GM21381 (cell line): ENCODE results near the gene LTB4R.

Experiments used
- ATAC-seq: cut with Tn5 transposase; IDR thresholded peaks from one replicate; pipeline ENCODE4 v1.9.1; 2021; ENCODE audit warnings: mild to moderate bottlenecking, moderate library complexity; ENCODE audit not compliant: unreplicated experiment

LTB4R gene

GRCh38 chr14:24299255-24300191, 11.8 kb upstream of the LTB4R start, which contains the start of the genes DHRS1 and NOP9:
Gene DHRS1, minus strand, starts transcription at chr14:24299780. Its CDS starts 674 bp downstream, at chr14:24299106.
Gene NOP9, plus strand, starts transcription at chr14:24299850. Its CDS starts 105 bp downstream, at chr14:24299955.
- peak; percentile 70 for ATAC-seq

- no peak for ATAC-seq
Measured at GRCh38 chr14:24300326-24300980, 10.8 kb upstream of the LTB4R start.

- no peak for ATAC-seq
Measured at GRCh38 chr14:24304019-24304387, 7.3 kb upstream of the LTB4R start.

GRCh38 chr14:24307156-24307574, 4.1 kb upstream of the LTB4R start:
- ATAC-seq = no peak

- no peak for ATAC-seq
Measured at GRCh38 chr14:24307575-24308341, 3.5 kb upstream of the LTB4R start, which contains the start of gene CIDEB. Gene CIDEB, minus strand, starts transcription at chr14:24307977. Its CDS starts 119 bp downstream, at chr14:24307858.

GRCh38 chr14:24308342-24309124, 2.8 kb upstream of the LTB4R start:
- no peak for ATAC-seq

GRCh38 chr14:24309538-24310264, 1.6 kb upstream of the LTB4R start, which contains the start of gene LTB4R2:
Gene LTB4R2, plus strand, starts transcription at chr14:24310140. Its CDS starts 525 bp downstream, at chr14:24310665.
- ATAC-seq = no peak

- ATAC-seq = no peak
Measured at GRCh38 chr14:24310265-24310645, 1.0 kb upstream of the LTB4R start.

GRCh38 chr14:24311837-24312615, 724 bp downstream of the LTB4R start:
- ATAC-seq = no peak

GRCh38 chr14:24312736-24313507, 1.6 kb downstream of the LTB4R start:
- no peak for ATAC-seq

GRCh38 chr14:24313913-24314312, 2.6 kb downstream of the LTB4R start:
- no peak for ATAC-seq

GRCh38 chr14:24314377-24315193, 3.3 kb downstream of the LTB4R start:
- ATAC-seq = no peak

- ATAC-seq = no peak
Measured at GRCh38 chr14:24315243-24315806, 4.0 kb downstream of the LTB4R start.

GRCh38 chr14:24315807-24316596, 4.7 kb downstream of the LTB4R start:
- no peak for ATAC-seq

GRCh38 chr14:24316597-24316950, 5.3 kb downstream of the LTB4R start:
- ATAC-seq = no peak
